Progenitor cell of endocrine pancreas (in vitro differentiated cells): ENCODE data around the gene MBD3L2. TPM values are rescaled to one million over a fixed set of nuclear protein-coding genes. Genes with fewer than 3 reads are reported as not detected.

Source experiments
- DNase-seq: peaks from one replicate; pipeline ENCODE4 v3.0.0; 2021; ENCODE audit warnings: low spot score; ENCODE audit not compliant: unreplicated experiment
- H3K27ac Mint-ChIP-seq: 2 replicates; pipeline ENCODE4 v1.8.0; 2021; ENCODE audit warnings: mild to moderate bottlenecking, moderate library complexity, mixed read lengths
- H3K27me3 Mint-ChIP-seq: 2 replicates; pipeline ENCODE4 v1.8.0; 2021; ENCODE audit warnings: mixed read lengths
- H3K36me3 Mint-ChIP-seq: 2 replicates; pipeline ENCODE4 v1.8.0; 2022; ENCODE audit warnings: mixed read lengths; ENCODE audit not compliant: insufficient read depth
- H3K4me1 Mint-ChIP-seq: 2 replicates; pipeline ENCODE4 v1.8.0; 2021; ENCODE audit warnings: low read depth, mixed read lengths
- H3K4me3 Mint-ChIP-seq: 2 replicates; pipeline ENCODE4 v1.8.0; 2021; ENCODE audit warnings: low read depth, mild to moderate bottlenecking, moderate library complexity, mixed read lengths
- H3K9me3 Mint-ChIP-seq: 2 replicates; pipeline ENCODE4 v1.8.0; 2021; ENCODE audit warnings: low read depth, mixed read lengths
- CTCF ChIP-seq: fragments of 200-600 bp; sonication (generic); IDR thresholded peaks from one replicate; pipeline ENCODE4 v1.5.0; 2021; ENCODE audit warnings: antibody characterized with exemption, mild to moderate bottlenecking; ENCODE audit not compliant: unreplicated experiment
- total RNA-seq: library from RNA; stranded (reverse); gene quantifications from 2 replicates; pipeline ENCODE4 v1.2.1, GENCODE V29; 2021

Gene MBD3L2
- total RNA-seq, 1 donor from 2014 or later, result not detected

- H3K4me1 Mint-ChIP-seq, result peaks cover 30% of the 10 kb centered on the region
- peak overlapping the region; percentile 96 for H3K27ac Mint-ChIP-seq
Measured at GRCh38 chr19:7099597-7099921, 50.4 kb downstream of the MBD3L2 start.

More at GRCh38 chr19:7099597-7099921, 50.4 kb downstream of the MBD3L2 start:
- peak; percentile 75 for DNase-seq
- no peak for TF ChIP-seq CTCF
- Mint-ChIP-seq H3K9me3 (peaks cover 24% of the 10 kb centered on the region), H3K27me3 (no peaks in the 10 kb centered on the region), H3K4me3 (peak overlapping the region; percentile 91), H3K36me3 (peaks cover 22% of the 10 kb centered on the region)

Other genes with a start within 250 kb of the MBD3L2 start
- not detected in 2 replicates for gene ADGRE1, start 161.7 kb upstream of the MBD3L2 start, total RNA-seq
- gene MBD3L2B, start 27.9 kb upstream of the MBD3L2 start, total RNA-seq, result not detected in 2 replicates
- not detected in 2 replicates for gene MBD3L5, start 18.7 kb upstream of the MBD3L2 start, total RNA-seq
- gene MBD3L4, start 9.1 kb upstream of the MBD3L2 start, total RNA-seq, result not detected in 2 replicates
- not detected in 2 replicates for gene MBD3L3, start 9.4 kb downstream of the MBD3L2 start, total RNA-seq
- gene ZNF557, start 20.4 kb downstream of the MBD3L2 start, total RNA-seq, result 14.9 and 15.7 TPM in 2 replicates
- gene INSR, start 245.1 kb downstream of the MBD3L2 start, total RNA-seq, result 67.5 and 69.2 TPM in 2 replicates